ENCODE data around the gene ANAPC4. TPM values are rescaled to one million over a fixed set of nuclear protein-coding genes. Genes with fewer than 3 reads are reported as not detected.

The ANAPC4 gene
- total RNA-seq, 4 donors from 2014 or later, result 16.9 to 72.1 (median 21.1) TPM

GRCh38 chr4:25451676-25452075 lies 74.6 kb downstream of the ANAPC4 start:
- Histone ChIP-seq H3K4me3 (no peak overlapping the region), H3K36me3 (no peaks in the 10 kb centered on the region), H3K27ac (no peak overlapping the region), H3K4me1 (peaks cover 5% of the 10 kb centered on the region), H3K27me3 (no peaks in the 10 kb centered on the region), H3K9me3 (no peaks in the 10 kb centered on the region)
- WGBS, result 93% methylated on average over 2 of the region's 2 CpGs
- no peak for TF ChIP-seq POLR2A (IDR thresholded peaks at IDR 0.05)
- no peak for TF ChIP-seq CTCF (IDR thresholded peaks at IDR 0.05)
- no peak for TF ChIP-seq POLR2AphosphoS5 (IDR thresholded peaks at IDR 0.05)
- DNase-seq (ENCODE audit: low spot score in 2 of 2), result no peak

- no peaks in the 10 kb centered on the region for H3K9me3 ChIP-seq
- no peaks in the 10 kb centered on the region for H3K36me3 ChIP-seq
- H3K27ac ChIP-seq, result no peak overlapping the region
- H3K27me3 ChIP-seq, result no peaks in the 10 kb centered on the region
- H3K4me3 ChIP-seq, result no peak overlapping the region
- WGBS, result 83% methylated on average over 7 of the region's 7 CpGs
- TF ChIP-seq CTCF (IDR thresholded peaks at IDR 0.05), result no peak
- no peak for TF ChIP-seq POLR2AphosphoS5 (IDR thresholded peaks at IDR 0.05)
- no peak for TF ChIP-seq POLR2A (IDR thresholded peaks at IDR 0.05)
- TF ChIP-seq EP300 (IDR thresholded peaks at IDR 0.05), result no peak
- H3K4me1 ChIP-seq, result peaks cover 5% of the 10 kb centered on the region
- DNase-seq (ENCODE audit: low spot score in 2 of 2), result no peak
Observed at GRCh38 chr4:25452081-25452480, 75.0 kb downstream of the ANAPC4 start.

GRCh38 chr4:25454476-25454875 lies 77.4 kb downstream of the ANAPC4 start:
- WGBS, result 33% methylated on average over 1 of the region's 1 CpG
- no peak overlapping the region for H3K4me3 ChIP-seq

GRCh38 chr4:25457053-25457715 lies 80.1 kb downstream of the ANAPC4 start:
- 68% methylated on average over 3 of the region's 3 CpGs for WGBS
- TF ChIP-seq CTCF (IDR thresholded peaks at IDR 0.05) (no peak), POLR2A (IDR thresholded peaks at IDR 0.05) (no peak), EP300 (IDR thresholded peaks at IDR 0.05) (no peak), POLR2AphosphoS5 (IDR thresholded peaks at IDR 0.05) (no peak)

More at GRCh38 chr4:25454476-25454875, 77.4 kb downstream of the ANAPC4 start:
- Histone ChIP-seq H3K9me3 (no peaks in the 10 kb centered on the region), H3K27me3 (no peaks in the 10 kb centered on the region), H3K4me1 (no peaks in the 10 kb centered on the region), H3K36me3 (no peaks in the 10 kb centered on the region), H3K27ac (no peak overlapping the region)
- no peak for TF ChIP-seq CTCF (IDR thresholded peaks at IDR 0.05)
- DNase-seq (ENCODE audit: low spot score in 2 of 2), result no peak

GRCh38 chr4:25466966-25467697 lies 90.1 kb downstream of the ANAPC4 start:
- H3K9me3 ChIP-seq, result no peaks in the 10 kb centered on the region
- no peak for DNase-seq (ENCODE audit: low spot score in 2 of 2)
- H3K4me3 ChIP-seq, result no peak overlapping the region
- H3K36me3 ChIP-seq, result no peaks in the 10 kb centered on the region
- H3K4me1 ChIP-seq, result no peaks in the 10 kb centered on the region
- no peak for TF ChIP-seq POLR2AphosphoS5 (IDR thresholded peaks at IDR 0.05)
- no peak for TF ChIP-seq EP300 (IDR thresholded peaks at IDR 0.05)
- no peak for TF ChIP-seq CTCF (IDR thresholded peaks at IDR 0.05)
- TF ChIP-seq POLR2A (IDR thresholded peaks at IDR 0.05), result no peak
- 78% methylated on average over 11 of the region's 11 CpGs for WGBS
- no peak overlapping the region for H3K27ac ChIP-seq
- no peaks in the 10 kb centered on the region for H3K27me3 ChIP-seq

More at GRCh38 chr4:25457053-25457715, 80.1 kb downstream of the ANAPC4 start:
- H3K4me3 ChIP-seq, result no peak overlapping the region
- H3K4me1 ChIP-seq, result no peaks in the 10 kb centered on the region
- no peaks in the 10 kb centered on the region for H3K9me3 ChIP-seq
- H3K27ac ChIP-seq, result no peak overlapping the region
- DNase-seq (ENCODE audit: low spot score in 2 of 2), result no peak
- H3K27me3 ChIP-seq, result no peaks in the 10 kb centered on the region
- H3K36me3 ChIP-seq, result no peaks in the 10 kb centered on the region
